HG02642 (cell line): Measurements from ENCODE around the gene EIF3L.
A peak's percentile ranks its signal among the peaks of the same experiment; 100 is the strongest.

Experiments
- ATAC-seq: cut with Tn5 transposase; IDR thresholded peaks from one replicate; pipeline ENCODE4 v1.9.1; 2021; ENCODE audit warnings: mild to moderate bottlenecking; ENCODE audit not compliant: unreplicated experiment, poor library complexity

Gene EIF3L

GRCh38 chr22:37898441-37899181 is 49.4 kb downstream of the EIF3L start:
- ATAC-seq = no peak

GRCh38 chr22:37904572-37905533 is 55.6 kb downstream of the EIF3L start:
- no peak for ATAC-seq

- ATAC-seq = peak; percentile 89
Observed at GRCh38 chr22:37905534-37906363, 56.5 kb downstream of the EIF3L start, which contains the start of gene MICALL1. Gene MICALL1 (plus strand): TSS chr22:37906297. CDS start chr22:37906423, 126 bp downstream.

- ATAC-seq = peak; percentile 41
Observed at GRCh38 chr22:37906364-37907008, 57.3 kb downstream of the EIF3L start.

GRCh38 chr22:37907036-37907954 is 58.1 kb downstream of the EIF3L start:
- no peak for ATAC-seq

GRCh38 chr22:37909766-37910165 is 60.5 kb downstream of the EIF3L start:
- no peak for ATAC-seq

- no peak for ATAC-seq
Observed at GRCh38 chr22:37910890-37911672, 61.9 kb downstream of the EIF3L start.

- no peak for ATAC-seq
Observed at GRCh38 chr22:37911697-37912096, 62.5 kb downstream of the EIF3L start.

GRCh38 chr22:37912171-37912570 is 63.0 kb downstream of the EIF3L start:
- ATAC-seq = no peak

GRCh38 chr22:37913233-37913721 is 64.1 kb downstream of the EIF3L start:
- no peak for ATAC-seq

GRCh38 chr22:37916311-37916710 is 67.1 kb downstream of the EIF3L start:
- no peak for ATAC-seq

- no peak for ATAC-seq
Observed at GRCh38 chr22:37917874-37918548, 68.8 kb downstream of the EIF3L start.

GRCh38 chr22:37918580-37919270 is 69.5 kb downstream of the EIF3L start:
- ATAC-seq = no peak

- no peak for ATAC-seq
Observed at GRCh38 chr22:37920126-37920525, 70.9 kb downstream of the EIF3L start.

- ATAC-seq = no peak
Observed at GRCh38 chr22:37922191-37922590, 73.0 kb downstream of the EIF3L start.

GRCh38 chr22:37923927-37924326 is 74.7 kb downstream of the EIF3L start:
- ATAC-seq = no peak
